ENCODE data around the gene SNX19.

GRCh38 chr11:130832566-130833425 is 83.5 kb downstream of the SNX19 start:
- TF ChIP-seq TAF1 (IDR thresholded peaks at IDR 0.05; ENCODE audit: borderline replicate concordance, insufficient read depth, low read length) (no peak), POLR2AphosphoS5 (IDR thresholded peaks at IDR 0.05; ENCODE audit: low read depth, low read length) (no peak)

All from PFSK-1 (cell line).